Stimulated activated CD8-positive, alpha-beta memory T cell treated with anti-CD3 and anti-CD28 coated beads, Interleukin-15, amount 100 ng/mL, for 24 hours (primary cell): ENCODE measurements around the gene TOR1B.

Experiments
- DNase-seq: peaks from one replicate; pipeline ENCODE4 v3.0.0-alpha.2; 2020; ENCODE audit warnings: low read depth

Gene TOR1B

GRCh38 chr9:129845373-129845772 lies 42.4 kb downstream of the TOR1B start:
- DNase-seq = no peak

- no peak for DNase-seq
These were observed 45.9 kb downstream of the TOR1B start for GRCh38 chr9:129848712-129849441.

GRCh38 chr9:129849901-129850300 lies 46.9 kb downstream of the TOR1B start:
- no peak for DNase-seq

GRCh38 chr9:129850821-129851550 lies 48.0 kb downstream of the TOR1B start:
- DNase-seq = no peak

GRCh38 chr9:129851821-129852220 lies 48.8 kb downstream of the TOR1B start:
- DNase-seq = no peak

GRCh38 chr9:129852579-129852978 lies 49.6 kb downstream of the TOR1B start:
- DNase-seq = no peak

GRCh38 chr9:129853614-129854013 lies 50.6 kb downstream of the TOR1B start:
- DNase-seq = no peak

GRCh38 chr9:129854588-129855110 lies 51.7 kb downstream of the TOR1B start:
- no peak for DNase-seq

- no peak for DNase-seq
These were observed 54.2 kb downstream of the TOR1B start for GRCh38 chr9:129857207-129857606.

- no peak for DNase-seq
These were observed 55.4 kb downstream of the TOR1B start for GRCh38 chr9:129858167-129858962.
